ENCODE results near the gene SSR1. TPM values are rescaled to one million over a fixed set of nuclear protein-coding genes. Genes with fewer than 3 reads are reported as not detected.

The SSR1 gene
- total and polyA plus RNA-seq, 9 of the 15 experiments (the other 6 are each of a cell fraction or from before 2014, with no cell fraction given): 87.7 to 220 (median 144) TPM

DNA sequence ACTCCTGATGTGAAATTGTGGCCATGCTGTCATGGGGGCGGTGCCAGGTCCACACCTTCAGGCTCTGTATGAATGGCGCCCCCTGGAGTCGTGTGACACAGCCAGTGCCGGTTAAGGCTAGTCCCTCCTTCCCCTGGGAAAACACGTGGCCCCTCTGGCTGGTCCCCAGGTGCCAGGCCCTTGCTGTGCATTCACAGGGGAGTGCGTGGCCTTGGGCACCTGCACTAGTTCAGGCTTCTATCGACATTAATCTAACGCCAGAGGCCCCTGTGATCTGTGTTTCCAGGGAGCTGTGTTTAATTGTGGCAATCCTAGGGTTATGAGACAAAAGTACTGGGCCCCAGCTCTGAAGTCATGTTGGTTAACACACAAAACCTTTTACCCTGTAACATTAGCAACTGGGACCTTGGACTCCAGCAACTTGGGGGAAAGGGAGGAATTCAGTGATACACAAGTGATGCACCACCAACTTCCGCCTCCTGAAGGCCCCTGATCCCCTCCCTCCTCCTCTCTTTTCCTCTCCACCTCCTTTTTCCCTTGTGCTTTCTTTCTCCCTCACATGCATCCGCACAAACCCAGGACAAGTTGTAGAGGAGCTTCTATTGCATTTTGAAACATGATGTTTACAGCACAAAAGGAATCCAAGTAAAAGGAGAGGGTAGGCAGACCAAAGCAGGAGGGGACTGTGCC is 74.0 kb downstream of the SSR1 start (continued):
- TF ChIP-seq BCLAF1 (IDR thresholded peaks at IDR 0.05; ENCODE audit: borderline replicate concordance in 1 of 2, control insufficient read depth in 1 of 2, low read depth in 2 of 2, low read length in 1 of 2) (no peak), ZNF311 (CRISPR knock-in tag; IDR thresholded peaks at IDR 0.05) (no peak), HLTF (IDR thresholded peaks at IDR 0.05) (no peak), KDM4B (IDR thresholded peaks at IDR 0.05; ENCODE audit: borderline replicate concordance in 2 of 2, low read depth in 1 of 2) (no peak), HSF4 (CRISPR knock-in tag; IDR thresholded peaks at IDR 0.05; ENCODE audit: borderline replicate concordance) (no peak), SMARCC2 (IDR thresholded peaks at IDR 0.05; ENCODE audit: low read depth) (no peak), NCOR1 (IDR thresholded peaks at IDR 0.05) (no peak), ELF2 (CRISPR knock-in tag; IDR thresholded peaks at IDR 0.05) (no peak), PCBP1 (IDR thresholded peaks at IDR 0.05; ENCODE audit: low read depth, low read length, poor library complexity, severe bottlenecking) (no peak), MCM7 (IDR thresholded peaks at IDR 0.05) (no peak), ZNF561 (CRISPR knock-in tag; conservative IDR thresholded peaks at IDR 0.05) (no peak), STAT5A (IDR thresholded peaks at IDR 0.05; ENCODE audit: borderline replicate concordance, low read length) (no peak), RAD21 (CRISPR knock-in tag; conservative IDR thresholded peaks at IDR 0.05 in 1 of 2, IDR thresholded peaks at IDR 0.05 in 1 of 2) (peak; percentile 82 to 94), ZFP1 (CRISPR knock-in tag; IDR thresholded peaks at IDR 0.05) (no peak), SMARCA4 (IDR thresholded peaks at IDR 0.05) (no peak), CREBBP (IDR thresholded peaks at IDR 0.05; ENCODE audit: low read depth, low read length) (no peak), RFX7 (CRISPR knock-in tag; IDR thresholded peaks at IDR 0.05) (no peak), CCNT2 (IDR thresholded peaks at IDR 0.05; ENCODE audit: borderline replicate concordance, extremely low read depth, insufficient read length, low read depth, low read length) (no peak), HEY1 (CRISPR knock-in tag; IDR thresholded peaks at IDR 0.05; ENCODE audit: borderline replicate concordance) (no peak), TFAM (CRISPR knock-in tag; conservative IDR thresholded peaks at IDR 0.05) (no peak), TCF7 (IDR thresholded peaks at IDR 0.05; ENCODE audit: borderline replicate concordance) (no peak), ZNF707 (CRISPR knock-in tag; conservative IDR thresholded peaks at IDR 0.05) (no peak), KDM5B (IDR thresholded peaks at IDR 0.05; ENCODE audit: insufficient replicate concordance, low read depth, low read length) (no peak), GABPB1 (CRISPR knock-in tag; IDR thresholded peaks at IDR 0.05) (peak; percentile 44; the same call in 1 of the 2 replicates), ZNF79 (CRISPR knock-in tag; IDR thresholded peaks at IDR 0.05; ENCODE audit: low read depth) (no peak)
